ENCODE data around the gene CUEDC1.

CUEDC1 gene

DNA sequence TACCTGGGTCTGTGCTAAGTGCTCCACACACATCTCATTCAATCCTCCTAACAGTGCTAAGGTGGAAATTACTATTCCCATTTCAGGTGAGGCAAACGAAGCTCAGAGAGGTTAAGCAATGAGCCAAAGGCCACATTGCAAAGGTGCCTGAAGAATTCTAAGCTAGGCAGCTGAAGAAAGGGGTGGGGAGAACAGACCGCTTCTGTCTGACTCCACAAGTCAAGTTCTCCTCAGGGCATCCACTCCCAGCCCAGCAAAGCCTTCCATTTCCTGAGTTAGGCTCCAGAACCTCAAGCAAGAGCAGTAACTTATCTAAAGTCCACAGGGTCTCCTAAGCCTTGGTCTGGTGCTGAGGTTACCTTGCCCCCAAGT lies 78.4 kb downstream of the CUEDC1 start:
- DNase-seq (ENCODE audit: low read depth in 4 of 4, low spot score in 1 of 4) = no peak

DNA sequence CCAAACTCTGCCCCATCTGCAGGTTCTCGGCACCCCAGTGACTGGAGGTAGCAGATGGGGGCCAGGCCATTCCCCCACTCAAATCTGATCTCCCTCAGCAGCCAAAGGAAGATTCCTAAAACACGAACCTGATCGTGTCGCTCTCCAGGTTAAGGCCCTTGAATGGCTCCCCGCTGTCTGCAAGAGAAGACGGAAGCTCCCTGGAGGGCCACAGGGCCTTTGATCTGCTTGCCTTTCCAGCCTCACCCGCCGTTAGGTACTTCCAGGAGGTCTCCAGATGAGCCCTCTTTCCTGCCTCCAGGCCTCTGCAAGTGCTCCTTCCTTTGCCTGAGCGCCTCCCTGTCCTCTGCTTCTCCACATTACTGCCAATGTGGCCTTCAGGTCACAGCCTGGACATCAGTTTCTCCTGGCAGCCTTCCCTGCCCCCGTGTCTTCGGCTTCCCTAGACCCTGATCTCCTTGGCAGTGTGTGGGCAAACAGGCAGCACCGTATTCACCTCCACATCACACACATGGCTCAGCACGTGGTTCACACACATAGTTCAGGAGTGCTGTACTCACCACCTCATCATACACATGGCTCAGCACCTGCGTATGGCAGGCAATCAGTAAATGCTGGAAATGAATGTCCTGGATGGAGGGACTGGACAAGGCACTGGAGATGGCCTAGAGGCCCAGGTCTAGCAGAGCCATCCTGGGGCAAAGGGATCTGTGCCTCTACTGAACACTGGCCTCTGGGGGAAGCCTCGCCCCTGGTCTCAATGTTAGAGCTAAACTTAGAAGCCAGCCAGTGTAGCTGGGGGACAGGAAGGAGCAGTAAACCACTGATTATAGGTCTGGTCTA lies 79.0 kb downstream of the CUEDC1 start:
- no peak for DNase-seq (ENCODE audit: low read depth in 4 of 4, low spot score in 1 of 4)

- DNase-seq (ENCODE audit: low read depth in 4 of 4, low spot score in 1 of 4) = no peak
Measured at GRCh38 chr17:57875290-57876022, 79.8 kb downstream of the CUEDC1 start.

DNA sequence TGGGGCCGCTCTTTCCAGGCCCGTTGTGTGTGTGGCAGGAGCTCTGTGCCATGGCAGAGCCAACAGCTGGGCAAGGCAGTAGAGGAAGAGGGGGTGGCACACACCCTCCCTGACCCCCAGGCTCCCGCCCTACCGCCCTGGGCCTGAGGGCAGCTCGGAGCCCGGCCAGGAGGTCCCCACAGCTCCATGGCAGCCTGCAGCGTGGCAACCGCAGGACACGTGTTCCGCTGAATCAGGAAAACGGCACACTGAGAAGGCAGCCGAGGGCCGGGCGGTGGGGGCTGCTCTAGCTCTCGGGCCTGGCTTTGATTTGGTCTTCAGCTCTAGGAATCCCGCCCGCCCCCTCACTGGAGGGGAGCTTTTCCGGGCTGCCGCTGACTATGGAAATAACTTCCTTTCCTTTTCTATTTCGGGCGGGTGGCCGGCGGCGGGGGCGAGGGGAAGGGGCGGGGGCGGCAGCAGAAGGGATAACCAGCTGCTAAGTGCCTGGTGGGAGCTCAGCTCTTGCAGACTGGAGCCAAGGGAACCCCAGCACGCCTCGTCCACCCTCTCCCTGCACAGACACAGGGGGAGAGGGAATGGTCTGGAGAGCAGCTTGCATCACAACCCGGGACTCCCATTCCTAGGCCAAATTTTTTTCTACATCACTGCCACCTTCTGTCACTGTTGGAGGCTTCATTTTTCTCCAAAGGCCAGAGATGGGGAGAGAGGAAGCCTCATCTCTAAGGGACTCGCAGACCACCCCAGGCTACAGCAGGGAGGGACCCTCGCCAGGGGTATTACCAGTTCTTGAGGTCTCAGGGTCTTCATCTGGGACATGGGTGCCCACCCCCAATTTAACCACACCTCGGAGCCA lies 80.5 kb downstream of the CUEDC1 start:
- DNase-seq (ENCODE audit: low read depth in 4 of 4, low spot score in 1 of 4) = peak in 1 of 4 experiments; percentile 23

DNA sequence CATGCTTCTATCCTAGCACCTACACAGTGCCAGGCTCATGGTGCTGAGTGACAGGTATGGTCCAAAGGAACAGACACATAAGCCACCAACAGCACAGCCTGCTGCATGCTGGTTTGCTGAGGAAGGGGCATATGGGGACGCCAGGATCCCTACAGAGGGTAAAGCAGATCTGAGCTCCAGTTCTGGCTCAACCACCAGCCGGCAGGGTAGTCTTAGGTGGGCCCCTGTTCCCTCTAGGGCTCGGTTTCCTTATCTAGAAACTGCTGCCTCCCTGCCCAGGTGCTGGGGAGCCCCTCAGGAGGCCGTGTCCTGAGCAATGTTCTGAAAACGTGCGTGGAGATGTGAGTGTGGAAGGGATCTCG lies 81.2 kb downstream of the CUEDC1 start:
- DNase-seq (ENCODE audit: low read depth in 4 of 4, low spot score in 1 of 4) = no peak

DNA sequence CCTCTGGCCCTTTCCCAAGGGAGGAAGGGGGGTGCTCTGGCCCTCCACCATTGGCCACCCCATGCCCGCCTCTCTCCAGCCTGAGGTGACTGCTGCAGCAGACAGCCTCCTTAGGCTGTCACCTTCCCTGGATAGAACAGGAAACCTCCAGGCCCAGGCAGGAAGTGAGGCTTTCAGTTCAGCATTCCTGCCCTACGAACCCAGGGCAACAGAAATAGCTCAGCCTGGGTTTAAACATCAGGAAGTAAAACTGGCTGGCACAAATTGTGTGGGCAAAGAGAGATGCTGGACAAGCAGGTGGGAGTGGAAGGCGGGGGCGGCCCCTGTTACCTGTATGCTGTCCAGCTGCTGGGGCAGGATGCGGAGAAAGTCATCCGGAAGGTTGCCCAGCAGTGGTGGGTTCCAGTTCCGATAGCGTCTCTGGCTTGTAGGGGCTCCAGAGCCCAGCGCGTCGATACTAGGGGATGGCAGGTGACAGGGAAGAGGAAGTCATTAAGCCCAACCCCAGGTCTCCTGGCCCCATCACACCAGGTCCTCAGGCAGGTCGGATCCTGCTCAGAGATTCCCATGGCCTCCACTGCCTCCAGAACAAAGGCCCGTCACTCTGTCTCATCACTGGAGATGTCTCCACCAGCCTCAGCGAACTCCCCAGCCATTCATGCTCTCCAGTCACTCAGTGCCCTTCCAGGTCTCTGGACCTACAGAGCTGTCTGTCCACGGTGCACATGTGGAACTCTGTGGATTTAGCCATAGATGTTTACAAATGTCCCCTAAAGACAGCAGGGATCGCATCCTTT lies 81.8 kb downstream of the CUEDC1 start:
- DNase-seq (ENCODE audit: low read depth in 4 of 4, low spot score in 1 of 4) = no peak

DNA sequence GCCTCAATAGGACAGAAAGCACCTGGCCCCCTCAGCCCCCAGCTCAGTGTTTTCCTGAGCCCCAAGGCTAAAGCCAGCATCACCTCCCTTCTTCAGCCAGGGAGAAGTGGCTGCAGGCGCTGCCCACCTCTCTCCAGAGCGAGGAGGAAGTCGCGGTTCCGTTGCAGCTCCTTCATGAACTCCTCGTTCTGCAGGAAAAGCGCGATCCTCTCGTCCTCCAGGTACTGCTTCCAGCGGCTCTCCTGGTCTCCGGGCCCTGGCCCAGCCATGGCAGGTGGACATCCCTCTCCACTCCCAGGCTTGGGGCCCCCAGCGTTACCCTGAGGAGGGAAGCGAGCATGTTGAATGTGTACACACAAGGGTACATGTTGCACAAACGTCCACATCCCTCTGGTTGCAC lies 82.7 kb downstream of the CUEDC1 start:
- no peak for DNase-seq (ENCODE audit: low read depth in 4 of 4, low spot score in 1 of 4)

DNA sequence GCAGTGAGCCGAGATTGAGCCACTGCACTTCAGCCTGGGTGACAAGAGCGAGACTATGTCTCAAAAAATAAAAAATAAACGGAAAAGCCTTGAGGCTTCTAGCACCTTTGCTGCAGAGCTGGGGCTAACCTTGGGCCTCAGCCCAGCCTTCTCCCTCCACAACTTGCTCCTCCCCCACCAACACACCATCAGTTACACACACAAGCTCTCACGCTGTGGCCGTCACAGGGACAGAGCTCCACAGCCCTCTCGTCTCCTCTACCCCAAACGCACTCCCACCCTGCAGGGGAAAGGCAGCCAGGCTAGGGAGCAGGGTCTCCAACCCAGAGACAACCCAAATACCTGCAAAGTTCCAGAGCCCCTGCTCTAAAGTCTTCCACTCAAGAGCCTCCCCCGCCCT lies 83.3 kb downstream of the CUEDC1 start:
- DNase-seq (ENCODE audit: low read depth in 4 of 4, low spot score in 1 of 4) = no peak

DNA sequence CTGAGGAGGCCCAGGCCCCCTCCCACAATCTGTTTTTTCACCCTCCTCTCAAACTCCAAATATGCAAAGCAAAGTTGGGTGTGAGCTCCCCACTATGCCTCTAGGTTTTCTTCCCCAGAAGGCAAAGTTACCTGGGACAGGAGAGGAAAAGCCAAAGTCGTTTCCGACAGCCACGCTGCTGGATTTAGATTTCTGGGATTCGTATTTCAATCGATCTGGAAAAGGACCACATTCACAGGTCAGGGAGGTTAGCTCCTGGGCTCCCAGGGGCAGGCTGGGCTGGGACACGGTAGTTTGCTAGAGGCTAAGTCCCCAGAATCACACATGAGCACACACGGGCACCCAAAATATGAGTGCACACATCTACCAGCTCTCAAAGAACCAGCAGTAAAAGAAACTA lies 84.1 kb downstream of the CUEDC1 start:
- no peak for DNase-seq (ENCODE audit: low read depth in 4 of 4, low spot score in 1 of 4)

DNA sequence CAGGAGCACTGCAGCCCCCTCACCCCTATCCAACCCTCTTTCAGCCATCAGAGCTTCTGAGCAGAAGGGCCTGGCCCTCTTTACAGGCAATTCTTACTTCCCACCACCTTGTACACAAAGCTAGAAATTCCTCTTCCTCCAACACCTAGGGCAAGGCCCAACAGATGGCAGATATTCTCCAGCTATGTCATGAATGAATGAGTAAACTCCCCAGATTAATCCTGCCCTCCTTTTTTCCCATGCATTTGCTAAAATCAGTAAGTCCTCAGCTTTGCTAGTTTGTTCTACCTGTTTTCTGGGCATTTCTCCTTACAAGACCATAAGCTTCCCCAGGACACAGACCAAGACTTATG lies 85.0 kb downstream of the CUEDC1 start:
- DNase-seq (ENCODE audit: low read depth in 4 of 4, low spot score in 1 of 4) = no peak

DNA sequence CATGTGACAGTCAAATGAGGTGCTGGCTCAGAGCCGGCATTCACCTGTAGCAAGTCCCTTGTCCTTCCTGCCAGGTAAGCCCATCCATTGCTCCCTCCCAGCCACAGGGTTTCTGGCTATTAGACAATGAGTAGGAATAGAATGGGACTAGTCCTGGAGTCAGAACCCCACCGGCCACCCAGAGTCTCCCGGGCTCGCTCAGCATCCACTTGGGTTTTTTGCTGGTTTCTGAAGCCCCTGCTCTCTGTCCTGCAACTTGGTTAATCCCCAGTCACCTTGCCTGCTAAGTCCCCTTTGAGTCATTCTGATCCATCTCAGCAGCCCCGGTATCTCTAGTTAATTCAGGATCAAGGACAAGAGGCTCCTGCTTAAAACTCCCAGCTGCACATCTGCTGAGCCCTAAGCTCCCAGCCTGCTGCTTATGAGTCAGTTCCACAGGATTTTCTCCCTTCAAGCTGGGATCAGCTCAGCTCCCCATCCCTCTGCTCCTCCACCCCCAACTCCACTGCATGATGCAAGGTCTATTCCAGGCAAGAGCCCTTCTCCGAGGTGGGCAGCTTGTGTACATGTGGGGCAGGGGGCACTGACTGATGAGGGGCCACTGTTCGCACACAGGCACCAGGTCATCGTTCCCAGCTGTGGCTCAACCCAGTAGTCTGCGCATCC lies 85.5 kb downstream of the CUEDC1 start:
- DNase-seq (ENCODE audit: low read depth in 4 of 4, low spot score in 1 of 4) = no peak

GRCh38 chr17:57868910-57869616 lies 86.1 kb downstream of the CUEDC1 start:
- no peak for DNase-seq (ENCODE audit: low read depth in 4 of 4, low spot score in 1 of 4)

DNA sequence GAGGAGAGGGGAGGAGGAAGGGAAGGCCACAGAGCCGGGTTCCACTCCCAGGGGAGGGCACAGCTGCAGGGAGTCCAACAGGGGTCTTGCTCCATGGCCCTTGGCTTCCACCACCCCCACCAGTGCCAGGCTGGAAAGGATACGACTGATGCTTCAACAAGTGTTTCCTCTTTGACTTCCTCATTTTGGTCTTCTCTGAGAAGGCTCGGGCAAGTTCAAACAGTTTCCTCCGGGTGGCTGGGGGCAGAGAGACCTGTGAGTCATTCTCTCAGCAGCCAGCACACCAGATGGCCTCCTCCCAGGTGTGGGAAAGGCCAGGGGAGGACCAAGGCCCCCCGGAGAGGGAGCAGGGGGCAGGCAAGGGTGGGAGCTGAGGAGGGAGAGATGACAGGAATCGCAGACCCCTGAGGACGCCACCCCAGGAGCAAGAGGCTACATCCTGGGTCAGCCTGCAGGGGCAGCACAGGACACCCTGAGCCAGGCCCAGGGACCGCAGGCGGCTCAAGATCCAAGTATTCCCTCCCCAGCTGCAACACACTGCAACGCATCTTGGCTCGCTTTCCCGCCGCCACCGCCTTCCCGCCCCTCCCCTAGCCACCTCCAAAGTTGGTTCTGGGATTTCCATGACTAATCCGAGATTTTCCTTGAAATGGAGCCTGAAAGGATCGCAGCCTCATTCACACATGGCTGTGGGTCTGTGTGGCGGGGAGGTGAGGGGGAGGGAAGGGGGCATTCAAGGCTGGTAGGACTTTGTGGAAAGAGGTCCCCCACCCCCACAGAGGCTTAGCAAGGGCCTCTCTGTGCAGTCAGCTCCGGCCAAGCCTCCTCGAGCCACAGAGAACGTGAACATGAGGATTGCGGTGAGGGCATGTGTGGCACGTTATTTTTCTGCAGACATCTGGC lies 87.0 kb downstream of the CUEDC1 start:
- DNase-seq (ENCODE audit: low read depth in 4 of 4, low spot score in 1 of 4) = no peak

GRCh38 chr17:57867126-57867525 lies 88.1 kb downstream of the CUEDC1 start:
- no peak for DNase-seq (ENCODE audit: low read depth in 4 of 4, low spot score in 1 of 4)

DNA sequence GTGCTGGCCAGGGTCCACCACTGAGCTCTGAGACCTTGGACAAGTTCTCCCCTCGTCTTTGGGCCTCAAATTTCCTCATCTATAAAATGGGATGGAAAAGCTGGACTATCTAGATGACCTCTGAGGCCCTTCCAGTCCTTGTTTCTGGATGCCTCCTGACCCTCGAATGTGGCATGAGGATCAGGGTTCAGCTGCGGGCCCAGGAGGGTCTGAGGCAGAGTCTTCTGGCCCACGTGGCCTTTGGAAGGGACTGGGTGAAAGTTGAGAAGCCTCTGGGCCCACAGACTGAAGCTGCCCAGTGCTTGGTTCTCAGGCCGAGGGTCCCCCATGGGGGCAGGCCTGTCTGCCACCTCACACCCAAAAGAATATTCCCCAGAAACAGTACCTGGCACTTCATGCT lies 88.5 kb downstream of the CUEDC1 start:
- DNase-seq (ENCODE audit: low read depth in 4 of 4, low spot score in 1 of 4) = no peak

DNA sequence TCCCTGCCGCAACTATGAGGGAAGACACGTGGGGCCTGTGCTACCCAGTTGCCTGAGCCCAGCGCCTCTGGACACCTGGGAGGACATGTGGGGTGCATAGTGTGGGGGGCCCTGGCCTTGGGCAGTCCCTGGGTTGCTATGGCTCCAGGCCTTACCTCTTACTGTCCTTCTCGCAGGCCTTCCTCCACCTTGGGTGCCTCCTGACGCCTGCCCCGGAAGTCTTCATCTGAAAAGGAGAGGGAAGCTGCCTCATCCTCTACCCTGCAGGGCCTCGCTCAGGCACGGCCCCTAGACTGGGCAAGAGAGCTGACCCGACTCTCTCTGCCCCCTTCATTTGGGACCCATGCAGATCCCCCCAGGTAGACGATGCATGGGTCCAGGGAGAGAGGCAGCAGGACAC lies 88.9 kb downstream of the CUEDC1 start:
- no peak for DNase-seq (ENCODE audit: low read depth in 4 of 4, low spot score in 1 of 4)

GRCh38 chr17:57864273-57864672 lies 90.9 kb downstream of the CUEDC1 start:
- no peak for DNase-seq (ENCODE audit: low read depth in 4 of 4, low spot score in 1 of 4)

DNA sequence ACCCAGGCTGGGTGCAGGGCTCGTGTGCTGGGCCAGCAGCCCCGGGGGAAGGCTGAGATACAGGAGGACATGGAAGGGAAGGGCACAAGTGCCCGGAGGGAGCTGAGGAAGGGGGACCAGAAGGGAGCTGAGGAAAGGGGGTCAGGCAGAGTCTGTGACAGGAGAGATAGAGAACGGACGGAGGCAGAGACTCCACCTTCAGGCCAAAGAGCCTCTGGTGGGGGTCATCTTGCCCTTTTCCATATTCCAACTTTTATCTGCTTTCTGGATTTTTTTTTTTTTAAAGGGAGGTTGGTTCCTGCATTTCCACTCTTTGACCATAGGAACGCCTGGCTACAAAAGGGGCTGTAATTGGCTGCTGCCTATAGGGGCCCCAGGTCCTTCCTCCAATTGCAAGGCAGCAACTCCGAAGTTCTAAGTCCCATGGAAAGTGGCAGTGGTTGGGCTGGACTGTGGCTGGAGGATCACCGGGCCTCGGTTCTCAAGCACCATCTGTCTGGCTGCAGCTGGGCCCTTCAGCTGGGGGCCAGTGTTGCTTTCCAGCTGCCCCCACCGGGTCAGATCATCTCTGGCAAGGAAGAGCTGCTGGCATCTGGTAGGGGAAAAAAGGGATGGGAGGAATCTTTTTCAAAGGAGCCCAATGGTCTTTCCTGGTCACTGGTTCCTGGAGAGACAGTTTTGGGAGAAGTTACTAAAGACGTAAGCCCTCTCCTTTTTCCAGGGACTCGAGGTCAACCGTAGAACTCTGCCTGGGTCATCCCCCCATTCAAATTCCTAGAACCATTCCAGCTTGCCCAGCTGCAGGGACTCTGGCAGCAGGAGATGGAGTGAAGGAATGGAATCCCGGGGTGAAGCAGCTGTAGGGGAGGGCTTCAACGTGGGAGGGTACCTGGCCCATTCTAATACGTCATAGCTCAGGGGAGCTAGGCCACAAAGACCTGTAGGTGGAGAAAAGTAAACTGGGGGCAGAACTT lies 92.2 kb downstream of the CUEDC1 start:
- DNase-seq (ENCODE audit: low read depth in 4 of 4, low spot score in 1 of 4) = no peak
